H1 (cell line): ENCODE measurements around the gene MCM8. TPM values are rescaled to one million over a fixed set of nuclear protein-coding genes. Genes with fewer than 3 reads are reported as not detected.

Experiments
- CTCF ChIA-PET: fragments of 300-600 bp; sonication (Branson Sonifier 250); formaldehyde crosslinking; loops from one replicate; lab custom pipeline; 2021; ENCODE audit not compliant: partially characterized antibody; lab: Charles Lee
- POLR2A ChIA-PET: fragments of 300-600 bp; sonication (Branson Sonifier 250); formaldehyde crosslinking; loops from one replicate; lab custom pipeline; 2021; ENCODE audit warnings: inconsistent platforms; ENCODE audit not compliant: partially characterized antibody; lab: Charles Lee
- DNase-seq, 2 experiments: peaks; one replicate each; pipeline versions ENCODE4 v3.0.0 to v3.0.0-alpha.2; 2010 to 2022; ENCODE audit warnings: low spot score in 2 of 2, low read depth in 1 of 2, mixed read lengths in 1 of 2
- FAIRE-seq: peaks from 2 replicates; lab custom pipeline; 2011; peaks lifted over from hg19 to GRCh38; lab: Jason Lieb, UNC
- H2AFZ ChIP-seq: 2 replicates; pipeline ENCODE4 v1.8.1; 2012; ENCODE audit warnings: low read length, inconsistent platforms
- H2AK5ac ChIP-seq: 2 replicates; pipeline ENCODE4 v1.6.1; 2013; ENCODE audit warnings: low read depth, low read length
- H2BK120ac ChIP-seq: replicated peaks from 2 replicates; pipeline ENCODE3; 2013; ENCODE audit warnings: low read depth, low read length, inconsistent platforms
- H2BK12ac ChIP-seq: 2 replicates; pipeline ENCODE4 v1.6.1; 2013; ENCODE audit warnings: low read depth, low read length
- H2BK15ac ChIP-seq: 2 replicates; pipeline ENCODE4 v1.6.1; 2013; ENCODE audit warnings: low read length
- H2BK20ac ChIP-seq: 2 replicates; pipeline ENCODE4 v1.6.1; 2013; ENCODE audit warnings: low read length
- H2BK5ac ChIP-seq: 2 replicates; pipeline ENCODE4 v1.6.1; 2013; ENCODE audit warnings: low read depth, low read length
- H3K14ac ChIP-seq: 2 replicates; pipeline ENCODE4 v1.6.1; 2013; ENCODE audit warnings: inconsistent platforms; ENCODE audit not compliant: insufficient read length
- H3K18ac ChIP-seq: 2 replicates; pipeline ENCODE4 v1.6.1; 2013; ENCODE audit warnings: low read length; ENCODE audit errors: extremely low read depth
- H3K23ac ChIP-seq: 2 replicates; pipeline ENCODE4 v1.6.1; 2013; ENCODE audit warnings: inconsistent platforms; ENCODE audit not compliant: insufficient read length
- H3K23me2 ChIP-seq: 2 replicates; pipeline ENCODE4 v1.6.1; 2013; ENCODE audit warnings: low read depth, low read length
- H3K27ac ChIP-seq: 2 replicates; pipeline ENCODE4 v1.6.1; 2011; ENCODE audit warnings: low read depth, low read length, inconsistent platforms
- H3K27me3 ChIP-seq, 4 experiments: replicated peaks in 1 of 4; 1 replicate in 1 of 4; 2 replicates in 3 of 4; pipeline versions ENCODE4 v1.6.1 to v1.8.1; 2011 to 2013; ENCODE audit warnings: low read length in 3 of 4, mild to moderate bottlenecking in 3 of 4, inconsistent platforms in 2 of 4, mixed read lengths in 2 of 4, moderate library complexity in 1 of 4; ENCODE audit not compliant: control insufficient read depth in 3 of 4, insufficient read depth in 3 of 4; ENCODE audit errors: extremely low read depth in 1 of 4
- H3K36me3 ChIP-seq, 4 experiments: 2 replicates each; pipeline versions ENCODE4 v1.6.1 to v1.8.1; 2011 to 2013; ENCODE audit warnings: mild to moderate bottlenecking in 4 of 4, low read length in 3 of 4, moderate library complexity in 2 of 4, control low read depth in 1 of 4, inconsistent platforms in 1 of 4; ENCODE audit not compliant: insufficient read depth in 4 of 4, control insufficient read depth in 2 of 4
- H3K4ac ChIP-seq: replicated peaks from 2 replicates; pipeline ENCODE3; 2013; ENCODE audit warnings: low read length, low read depth, mixed read lengths, inconsistent platforms; ENCODE audit not compliant: insufficient read length
- H3K4me1 ChIP-seq, 4 experiments: replicated peaks in 1 of 4; 1 replicate in 1 of 4; 2 replicates in 3 of 4; pipeline versions ENCODE4 v1.6.1 to v1.8.1; 2011 to 2013; ENCODE audit warnings: low read length in 3 of 4, inconsistent platforms in 2 of 4, mixed read lengths in 1 of 4; ENCODE audit not compliant: insufficient read depth in 4 of 4, control insufficient read depth in 3 of 4
- H3K4me2 ChIP-seq, 2 experiments: 2 replicates each; pipeline versions ENCODE4 v1.6.1 to v1.8.1; 2011 to 2013; ENCODE audit warnings: low read depth in 2 of 2, low read length in 2 of 2, control low read depth in 1 of 2, inconsistent platforms in 1 of 2, mild to moderate bottlenecking in 1 of 2; ENCODE audit not compliant: insufficient read depth in 1 of 2
- H3K4me3 ChIP-seq, 4 experiments: fragments of 200-600, 300-600 bp in 1 of 4; sonication (generic), shearing (Covaris generic), sonication (Bioruptor Twin) in 1 of 4; 2 replicates each; pipeline versions ENCODE4 v1.5.1 to v1.8.1; 2011 to 2016; ENCODE audit warnings: low read length in 4 of 4, low read depth in 3 of 4, control low read depth in 2 of 4, inconsistent platforms in 2 of 4, mild to moderate bottlenecking in 2 of 4, mixed read lengths in 1 of 4, moderate library complexity in 1 of 4; ENCODE audit not compliant: insufficient read depth in 2 of 4; ENCODE audit errors: extremely low read depth in 1 of 4
- H3K56ac ChIP-seq: replicated peaks from 2 replicates; pipeline ENCODE3; 2013; ENCODE audit warnings: low read depth, mild to moderate bottlenecking, mixed read lengths, low read length, inconsistent platforms; ENCODE audit not compliant: insufficient read length
- H3K79me1 ChIP-seq: 2 replicates; pipeline ENCODE4 v1.6.1; 2013; ENCODE audit warnings: low read depth, low read length, control low read depth
- H3K79me2 ChIP-seq, 2 experiments: 2 replicates each; pipeline versions ENCODE4 v1.6.1 to v1.8.1; 2012 to 2013; ENCODE audit warnings: low read length in 2 of 2, mild to moderate bottlenecking in 2 of 2, inconsistent platforms in 1 of 2; ENCODE audit not compliant: insufficient read depth in 2 of 2, control insufficient read depth in 1 of 2
- H3K9ac ChIP-seq, 4 experiments: replicated peaks in 1 of 4; 1 replicate in 1 of 4; 2 replicates in 3 of 4; pipeline versions ENCODE4 v1.6.1 to v1.8.1; 2011 to 2013; ENCODE audit warnings: low read depth in 3 of 4, low read length in 3 of 4, control low read depth in 2 of 4, mild to moderate bottlenecking in 2 of 4, moderate library complexity in 2 of 4, inconsistent platforms in 1 of 4; ENCODE audit errors: extremely low read depth in 1 of 4
- H3K9me3 ChIP-seq, 2 experiments: 2 replicates each; pipeline versions ENCODE4 v1.6.1 to v1.8.1; 2012 to 2013; ENCODE audit warnings: mild to moderate bottlenecking in 2 of 2, moderate library complexity in 2 of 2, control low read depth in 1 of 2, inconsistent platforms in 1 of 2, low read depth in 1 of 2, low read length in 1 of 2, mixed read lengths in 1 of 2; ENCODE audit not compliant: insufficient read depth in 2 of 2
- H4K20me1 ChIP-seq, 2 experiments: replicated peaks in 1 of 2; 2 replicates each; pipeline versions ENCODE3 to v1.8.1; 2011 to 2013; ENCODE audit warnings: inconsistent platforms in 2 of 2, low read length in 2 of 2, mild to moderate bottlenecking in 1 of 2; ENCODE audit not compliant: insufficient read depth in 2 of 2, control insufficient read depth in 1 of 2
- H4K5ac ChIP-seq: 2 replicates; pipeline ENCODE4 v1.6.1; 2013; ENCODE audit warnings: low read length, low read depth, mixed read lengths, inconsistent platforms; ENCODE audit not compliant: insufficient read length
- H4K8ac ChIP-seq: 2 replicates; pipeline ENCODE4 v1.8.0; 2013; ENCODE audit warnings: mild to moderate bottlenecking, moderate library complexity, low read length, inconsistent platforms; ENCODE audit not compliant: insufficient read depth; ENCODE audit errors: extremely low read depth
- H4K91ac ChIP-seq: replicated peaks from 2 replicates; pipeline ENCODE3; 2013; ENCODE audit warnings: low read length, mixed read lengths, inconsistent platforms; ENCODE audit not compliant: insufficient read length
- CHD1 ChIP-seq: IDR thresholded peaks from 2 replicates; pipeline ENCODE4 v1.6.1; 2012; ENCODE audit warnings: low read depth, low read length, improper control_type of control experiment
- CTBP2 ChIP-seq: IDR thresholded peaks from 2 replicates; pipeline ENCODE4 v1.7.0; 2011; ENCODE audit warnings: borderline replicate concordance, mild to moderate bottlenecking, moderate library complexity, mixed read lengths, low read length; ENCODE audit not compliant: insufficient read depth, insufficient read length
- MAFK ChIP-seq: IDR thresholded peaks from 2 replicates; pipeline ENCODE4 v1.6.1; 2012; ENCODE audit warnings: low read depth, mild to moderate bottlenecking, improper control_type of control experiment, low read length
- MAX ChIP-seq: IDR thresholded peaks from 2 replicates; pipeline ENCODE4 v1.6.1; 2012; ENCODE audit warnings: inconsistent platforms
- RFX5 ChIP-seq: IDR thresholded peaks from 2 replicates; pipeline ENCODE4 v1.6.1; 2011; ENCODE audit warnings: low read depth, low read length, improper control_type of control experiment, borderline replicate concordance
- SIX5 ChIP-seq: IDR thresholded peaks from 2 replicates; pipeline ENCODE4 v1.6.1; 2011; ENCODE audit warnings: mild to moderate bottlenecking, low read depth, low read length
- USF2 ChIP-seq: IDR thresholded peaks from 2 replicates; pipeline ENCODE4 v1.6.1; 2011; ENCODE audit warnings: low read length, improper control_type of control experiment
- WGBS, 2 experiments: shearing (Covaris generic) in 1 of 2; methylation state at CpG; one replicate each; pipeline versions ENCODE4 v1.1.6 to v1.1.7; 2013 to 2015; ENCODE audit warnings: low lambda C conversion rate in 2 of 2, mixed read lengths in 2 of 2, inconsistent platforms in 1 of 2, low coverage in 1 of 2, missing lambda C conversion rate in 1 of 2; ENCODE audit not compliant: insufficient replicate concordance in 2 of 2, insufficient coverage in 1 of 2, insufficient read length in 1 of 2; ENCODE audit errors: extremely low coverage in 1 of 2, missing lambda C conversion rate in 1 of 2; 5-methylcytosine and 5-hydroxymethylcytosine counted together
- polyA plus RNA-seq, 7 experiments: library from polyadenylated mRNA; depleted of rRNA in 3 of 7; stranded (reverse) in 5 of 7; unstranded in 2 of 7; fragments of >200 nt in 5 of 7; fragments of 200-250 nt in 2 of 7; gene quantifications; 1 replicate in 5 of 7; 2 replicates in 1 of 7; 4 replicates in 1 of 7; pipeline versions ENCODE4 v1.2.1 to v1.2.3, GENCODE V29; 2011 to 2013; ENCODE audit warnings: missing spikeins in 2 of 7, mixed read lengths in 2 of 7
- total RNA-seq: library from RNA; stranded (reverse); fragmentation: NEBNext Ultra II Directional; extraction: Animal tissue kit (Norgen Biotek cat#: 25700); gene quantifications from 2 replicates; pipeline ENCODE4 v1.2.1, GENCODE V29; 2021

The MCM8 gene
- total and polyA plus RNA-seq, 2 of the 8 experiments (the other 6 are each of a cell fraction or from before 2014, with no cell fraction given): 7.1 to 31.9 TPM

- Histone ChIP-seq H3K4me3 (no peak overlapping the region), H3K14ac (no peak overlapping the region), H3K23me2 (peaks cover 5% of the 10 kb centered on the region; the same call in 1 of the 2 replicates), H2BK12ac (no peak overlapping the region), H3K27me3 (no peaks in the 10 kb centered on the region), H3K23ac (no peak overlapping the region), H3K9ac (no peak overlapping the region), H3K79me1 (no peaks in the 10 kb centered on the region), H3K27ac (no peak overlapping the region), H3K4me2 (no peak overlapping the region), H4K20me1 (no peaks in the 10 kb centered on the region), H3K4me1 (peaks cover 0 to 3% (median 0%) of the 10 kb centered on the region in 4 experiments; a peak in 1 of 7 replicates), H4K91ac (no peak overlapping the region), H3K18ac (no peak overlapping the region), H3K36me3 (no peaks in the 10 kb centered on the region), H4K5ac (no peak overlapping the region), H2BK20ac (no peak overlapping the region), H2AFZ (no peak overlapping the region), H3K9me3 (no peaks in the 10 kb centered on the region), H3K56ac (no peak overlapping the region), H4K8ac (no peak overlapping the region), H2BK120ac (no peak overlapping the region), H3K79me2 (no peaks in the 10 kb centered on the region), H2BK15ac (no peak overlapping the region), H3K4ac (no peak overlapping the region), H2BK5ac (no peak overlapping the region), H2AK5ac (no peak overlapping the region)
- no peak for FAIRE-seq
- POLR2A ChIA-PET: interaction anchor here (0.7 kb wide), 1 partner anchor 59 kb away, joined by 3 read pairs; no protein-coding TSS in a partner anchor
- DNase-seq: no peak
- CTCF ChIA-PET: interaction anchor here (1.3 to 1.5 kb wide), 4 partner anchors 10 to 385 kb away, joined by 3 to 4 read pairs (median 4); partner anchors contain the start of genes MCM8 and TRMT6
- 90% methylated on average over 2 of the region's 2 CpGs; no CpG with 5 or more reads in 1 of the 2 experiments for WGBS, 2 experiments
- TF ChIP-seq USF2: no peak
- no peak for TF ChIP-seq MAX
- no peak for TF ChIP-seq RFX5
- TF ChIP-seq CTBP2: no peak
- no peak for TF ChIP-seq CHD1
- TF ChIP-seq SIX5: no peak
- no peak for TF ChIP-seq MAFK
These were observed 37.3 kb upstream of the MCM8 start for GRCh38 chr20:5913166-5913565.
